Ovary (tissue), 3 donors: ENCODE measurements around the gene FSCB.

Experiments
- CTCF ChIP-seq, 3 donors: fragments of 450-650 bp in 2 of 3; fragments of 200-600 bp in 1 of 3; IDR thresholded peaks; one replicate each; pipeline versions ENCODE4 v1.5.1 to v1.8.0; 2016 to 2022; ENCODE audit warnings: antibody characterized with exemption in 3 of 3, mild to moderate bottlenecking in 1 of 3
- EP300 ChIP-seq: sonication (generic); formaldehyde crosslinking; IDR thresholded peaks from one replicate; pipeline ENCODE4 v1.6.1; 2017; ENCODE audit warnings: antibody characterized with exemption
- POLR2A ChIP-seq: fragments of 450-650 bp; IDR thresholded peaks from one replicate; pipeline ENCODE4 v1.6.1; 2017; ENCODE audit warnings: antibody characterized with exemption, mild to moderate bottlenecking, moderate library complexity
- donor health status: DM: no; HTN: no; CAD: no.

DNA sequence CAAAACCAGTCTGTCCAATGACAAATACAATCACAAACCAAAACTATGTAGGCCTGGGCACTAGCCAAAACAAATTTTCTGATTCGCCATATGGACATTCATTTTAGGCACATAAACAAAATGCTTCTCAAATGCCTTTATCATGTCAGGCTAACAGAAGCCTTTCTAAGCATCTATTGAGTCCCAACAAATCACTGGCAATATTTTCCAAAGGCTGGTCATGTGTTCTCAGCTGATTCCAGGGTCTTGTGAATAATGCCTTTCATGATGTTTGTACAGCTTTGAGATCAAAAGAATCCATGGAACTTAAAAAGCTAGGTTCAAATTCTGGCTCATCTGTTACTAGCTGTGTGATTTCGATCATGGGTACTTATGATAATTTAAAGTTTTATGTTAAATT is 16.1 kb downstream of the FSCB start:
- no peak for TF ChIP-seq CTCF (IDR thresholded peaks at IDR 0.05)
- no peak for TF ChIP-seq EP300
- no peak for TF ChIP-seq POLR2A
